ENCODE results near the gene ZNF423. TPM values are rescaled to one million over a fixed set of nuclear protein-coding genes. Genes with fewer than 3 reads are reported as not detected.

Gene ZNF423
- polyA plus RNA-seq, 1 donor from 2014 or later: 4.5 TPM

GRCh38 chr16:49462989-49463371 lies 392.9 kb downstream of the ZNF423 start:
- H3K36me3 ChIP-seq (ENCODE audit: insufficient read depth, low read length): no peaks in the 10 kb centered on the region
- H3K4me3 ChIP-seq (ENCODE audit: low read length): no peak overlapping the region
- no peaks in the 10 kb centered on the region for H3K9me3 ChIP-seq (ENCODE audit: low read length)
- no peaks in the 10 kb centered on the region for H3F3A ChIP-seq (ENCODE audit: insufficient read depth, low read length, poor library complexity, severe bottlenecking)
- no peaks in the 10 kb centered on the region for H3K79me2 ChIP-seq (replicated peaks; ENCODE audit: insufficient read depth, low read length)
- H4K20me1 ChIP-seq (ENCODE audit: insufficient read depth): no peaks in the 10 kb centered on the region
- no peaks in the 10 kb centered on the region for H3K27me3 ChIP-seq (ENCODE audit: insufficient read depth, low read depth, low read length)
- TF ChIP-seq EP300 (conservative IDR thresholded peaks at IDR 0.05; ENCODE audit: poor library complexity, severe bottlenecking) (no peak), POLR2AphosphoS5 (IDR thresholded peaks at IDR 0.05) (no peak)
- no peak overlapping the region for H3K4me2 ChIP-seq (ENCODE audit: low read length)
- H3K9ac ChIP-seq (ENCODE audit: low read length): no peak overlapping the region
- no peaks in the 10 kb centered on the region for H3K9me2 ChIP-seq (ENCODE audit: insufficient read depth, low read length)
- H2AFZ ChIP-seq (ENCODE audit: low read depth, low read length): no peak overlapping the region
- no peak overlapping the region for H3K27ac ChIP-seq (ENCODE audit: low read length)

- H3K36me3 ChIP-seq (ENCODE audit: insufficient read depth, low read length): no peaks in the 10 kb centered on the region
- no peak overlapping the region for H2AFZ ChIP-seq (ENCODE audit: low read depth, low read length)
- H4K20me1 ChIP-seq (ENCODE audit: insufficient read depth): no peaks in the 10 kb centered on the region
- H3K4me2 ChIP-seq (ENCODE audit: low read length): no peak overlapping the region
- H3K79me2 ChIP-seq (replicated peaks; ENCODE audit: insufficient read depth, low read length): no peaks in the 10 kb centered on the region
- H3K27me3 ChIP-seq (ENCODE audit: insufficient read depth, low read depth, low read length): no peaks in the 10 kb centered on the region
- no peak overlapping the region for H3K4me3 ChIP-seq (ENCODE audit: low read length)
- no peaks in the 10 kb centered on the region for H3K9me2 ChIP-seq (ENCODE audit: insufficient read depth, low read length)
- no peak overlapping the region for H3K27ac ChIP-seq (ENCODE audit: low read length)
- TF ChIP-seq POLR2AphosphoS5 (IDR thresholded peaks at IDR 0.05): no peak
- no peaks in the 10 kb centered on the region for H3F3A ChIP-seq (ENCODE audit: insufficient read depth, low read length, poor library complexity, severe bottlenecking)
- H3K9me3 ChIP-seq (ENCODE audit: low read length): no peaks in the 10 kb centered on the region
- no peak overlapping the region for H3K9ac ChIP-seq (ENCODE audit: low read length)
Observed at GRCh38 chr16:49462362-49462988, 393.4 kb downstream of the ZNF423 start.

- Histone ChIP-seq H3K27me3 (ENCODE audit: insufficient read depth, low read depth, low read length) (no peaks in the 10 kb centered on the region), H3K9me2 (ENCODE audit: insufficient read depth, low read length) (no peaks in the 10 kb centered on the region), H3K4me3 (ENCODE audit: low read length) (no peak overlapping the region), H4K20me1 (ENCODE audit: insufficient read depth) (no peaks in the 10 kb centered on the region), H3K4me2 (ENCODE audit: low read length) (no peak overlapping the region), H3K27ac (ENCODE audit: low read length) (no peak overlapping the region), H3K79me2 (replicated peaks; ENCODE audit: insufficient read depth, low read length) (no peaks in the 10 kb centered on the region), H3K36me3 (ENCODE audit: insufficient read depth, low read length) (no peaks in the 10 kb centered on the region), H3K9ac (ENCODE audit: low read length) (no peak overlapping the region), H3K9me3 (ENCODE audit: low read length) (no peaks in the 10 kb centered on the region), H2AFZ (ENCODE audit: low read depth, low read length) (no peak overlapping the region), H3F3A (ENCODE audit: insufficient read depth, low read length, poor library complexity, severe bottlenecking) (no peaks in the 10 kb centered on the region)
- TF ChIP-seq MXI1 (conservative IDR thresholded peaks at IDR 0.05; ENCODE audit: poor library complexity, severe bottlenecking) (no peak), EZH2 (IDR thresholded peaks at IDR 0.05; ENCODE audit: borderline replicate concordance, insufficient read depth, low read length, poor library complexity, severe bottlenecking) (no peak), POLR2AphosphoS5 (IDR thresholded peaks at IDR 0.05) (no peak), REST (IDR thresholded peaks at IDR 0.05; ENCODE audit: borderline replicate concordance) (no peak), EP300 (conservative IDR thresholded peaks at IDR 0.05; ENCODE audit: poor library complexity, severe bottlenecking) (no peak), CTCF (IDR thresholded peaks at IDR 0.05; ENCODE audit: poor library complexity, severe bottlenecking) (no peak), RAD21 (conservative IDR thresholded peaks at IDR 0.05) (no peak), TAF1 (IDR thresholded peaks at IDR 0.05; ENCODE audit: low read depth) (no peak), SMC3 (conservative IDR thresholded peaks at IDR 0.05; ENCODE audit: poor library complexity) (no peak)
Observed at GRCh38 chr16:49461517-49461951, 394.4 kb downstream of the ZNF423 start.
